Measurements from ENCODE around the gene MCAM.

- TF ChIP-seq, protein P1, sequence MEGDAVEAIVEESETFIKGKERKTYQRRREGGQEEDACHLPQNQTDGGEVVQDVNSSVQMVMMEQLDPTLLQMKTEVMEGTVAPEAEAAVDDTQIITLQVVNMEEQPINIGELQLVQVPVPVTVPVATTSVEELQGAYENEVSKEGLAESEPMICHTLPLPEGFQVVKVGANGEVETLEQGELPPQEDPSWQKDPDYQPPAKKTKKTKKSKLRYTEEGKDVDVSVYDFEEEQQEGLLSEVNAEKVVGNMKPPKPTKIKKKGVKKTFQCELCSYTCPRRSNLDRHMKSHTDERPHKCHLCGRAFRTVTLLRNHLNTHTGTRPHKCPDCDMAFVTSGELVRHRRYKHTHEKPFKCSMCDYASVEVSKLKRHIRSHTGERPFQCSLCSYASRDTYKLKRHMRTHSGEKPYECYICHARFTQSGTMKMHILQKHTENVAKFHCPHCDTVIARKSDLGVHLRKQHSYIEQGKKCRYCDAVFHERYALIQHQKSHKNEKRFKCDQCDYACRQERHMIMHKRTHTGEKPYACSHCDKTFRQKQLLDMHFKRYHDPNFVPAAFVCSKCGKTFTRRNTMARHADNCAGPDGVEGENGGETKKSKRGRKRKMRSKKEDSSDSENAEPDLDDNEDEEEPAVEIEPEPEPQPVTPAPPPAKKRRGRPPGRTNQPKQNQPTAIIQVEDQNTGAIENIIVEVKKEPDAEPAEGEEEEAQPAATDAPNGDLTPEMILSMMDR (IDR thresholded peaks at IDR 0.05): no peak
- no peak for TF ChIP-seq POLR2A (IDR thresholded peaks at IDR 0.05)
These were observed 39.3 kb downstream of the MCAM start for GRCh38 chr11:119277660-119278059.

Data from Peyer's patch (tissue), 4 donors.